HFF-Myc (cell line): ENCODE measurements around the gene PPP1R3D.

ENCODE experiments used
- DNase-seq: peaks from one replicate; pipeline ENCODE4 v3.0.0-alpha.2; 2011; ENCODE audit warnings: low read depth; ENCODE audit errors: extremely low read depth
- H3K4me3 ChIP-seq: replicated peaks from 2 replicates; pipeline ENCODE4 v1.5.1; 2011; ENCODE audit warnings: low read depth, mild to moderate bottlenecking, control low read depth, low read length
- CTCF ChIP-seq: IDR thresholded peaks from 2 replicates; pipeline ENCODE4 v1.5.1; 2012; ENCODE audit warnings: mild to moderate bottlenecking, low read depth, low read length, control low read depth; ENCODE audit errors: missing control alignments

The PPP1R3D gene

GRCh38 chr20:59940129-59940955 lies at the start of gene PPP1R3D, which contains the start of gene FAM217B:
PPP1R3D (minus strand) TSS chr20:59940305; CDS start chr20:59939931, 374 bp downstream.
FAM217B (plus strand) TSS chr20:59940389; CDS start chr20:59943944, 3,555 bp downstream.
- peak within 1 kb of the TSS; percentile 82 for H3K4me3 ChIP-seq
- peak; percentile 74 for DNase-seq
- TF ChIP-seq CTCF = no peak

GRCh38 chr20:59988141-59988540 lies 48.0 kb upstream of the PPP1R3D start:
- no peak overlapping the region for H3K4me3 ChIP-seq
- DNase-seq = no peak
- TF ChIP-seq CTCF = no peak

- TF ChIP-seq CTCF = no peak
- no peak for DNase-seq
- no peak overlapping the region for H3K4me3 ChIP-seq
Measured at GRCh38 chr20:59987135-59987534, 47.0 kb upstream of the PPP1R3D start.

- peak; percentile 20 for TF ChIP-seq CTCF
- DNase-seq = no peak
- no peak overlapping the region for H3K4me3 ChIP-seq
Measured at GRCh38 chr20:59985864-59986263, 45.8 kb upstream of the PPP1R3D start.

DNA sequence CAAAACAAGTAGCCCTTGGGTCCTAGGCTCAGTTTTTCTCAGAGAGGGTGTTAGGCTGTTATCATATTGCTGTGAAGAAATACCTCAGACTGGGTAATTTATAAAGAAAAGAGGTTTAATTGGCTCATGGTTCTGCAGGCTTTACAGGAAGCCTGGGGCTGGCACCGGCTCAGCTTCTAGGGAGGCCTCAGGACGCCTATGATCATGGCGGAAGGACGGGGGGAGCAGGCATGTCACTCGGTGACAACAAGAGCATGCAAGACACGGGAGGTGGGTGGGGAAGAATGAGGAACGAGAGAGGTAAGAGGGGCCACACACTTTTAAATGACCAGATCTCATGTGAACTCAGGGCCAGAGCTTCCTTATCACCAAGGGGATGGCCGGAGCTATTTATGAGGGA lies 45.1 kb upstream of the PPP1R3D start:
- H3K4me3 ChIP-seq = no peak overlapping the region
- no peak for TF ChIP-seq CTCF
- no peak for DNase-seq

DNA sequence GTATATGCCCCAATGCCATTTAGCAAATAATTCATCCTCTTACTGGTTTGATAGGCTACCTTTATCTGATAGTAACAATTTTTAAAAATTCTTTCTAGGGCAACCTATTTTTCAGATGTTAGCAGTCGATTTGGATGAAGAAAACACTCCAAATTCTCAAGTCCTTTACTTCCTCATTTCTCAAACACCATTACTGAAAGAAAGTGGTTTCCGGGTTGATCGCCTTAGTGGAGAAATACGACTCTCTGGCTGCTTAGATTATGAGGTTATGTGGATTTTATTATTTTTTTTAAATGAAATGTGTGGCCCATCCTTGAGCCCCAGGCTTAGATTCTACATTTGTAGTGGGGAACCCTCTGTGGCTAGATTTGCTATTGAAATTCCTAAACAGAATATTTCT lies 44.4 kb upstream of the PPP1R3D start:
- no peak for DNase-seq
- TF ChIP-seq CTCF = no peak
- no peak overlapping the region for H3K4me3 ChIP-seq
